ENCODE data around the gene PIBF1.

DNA sequence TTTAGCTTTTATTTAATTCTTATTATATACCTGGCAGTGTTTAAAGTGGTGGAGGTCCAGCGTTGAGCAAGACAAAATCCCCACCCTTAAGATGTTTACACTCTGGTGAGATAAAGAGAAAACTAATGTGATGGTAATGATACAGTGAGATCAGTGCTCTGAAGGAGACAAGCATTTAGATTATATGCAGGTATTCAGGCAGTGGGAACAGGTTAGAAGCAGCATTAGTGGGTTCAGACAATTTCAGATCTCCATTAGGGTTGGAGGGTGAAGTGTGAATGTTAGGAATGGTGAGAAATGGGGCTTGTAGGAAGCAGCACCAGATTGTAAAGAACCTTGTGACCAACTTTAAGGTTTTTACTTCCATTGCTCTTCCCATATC is 39.0 kb downstream of the PIBF1 start:
- TF ChIP-seq POLR2A (IDR thresholded peaks at IDR 0.05; ENCODE audit: low read length) (no peak), GATA1 (IDR thresholded peaks at IDR 0.05; ENCODE audit: low read depth, low read length) (no peak)
